DOHH2 (cell line): Measurements from ENCODE around the gene KBTBD12.

ENCODE experiments used
- CTCF ChIP-seq: fragments of 200-600 bp; sonication (generic); IDR thresholded peaks from one replicate; pipeline ENCODE4 v1.5.1; 2014; ENCODE audit warnings: antibody characterized with exemption, mild to moderate bottlenecking, low read depth, low read length; ENCODE audit not compliant: poor library complexity, severe bottlenecking
- EZH2phosphoT487 ChIP-seq: fragments of 200-600 bp; sonication (generic); IDR thresholded peaks from 2 replicates; pipeline ENCODE4 v1.6.1; 2017; ENCODE audit warnings: borderline replicate concordance, mild to moderate bottlenecking, antibody characterized with exemption, low read length, moderate library complexity, mixed read lengths

- TF ChIP-seq EZH2phosphoT487: no peak
- no peak for TF ChIP-seq CTCF
Measured at GRCh38 chr3:127870156-127870555, 44.9 kb upstream of the KBTBD12 start.
